Fibroblast of lung (primary cell): ENCODE results near the gene WDR53.
"Not testable (repeated sequence)": the region's sequence is repeated elsewhere in the genome, so short reads cannot be mapped to it uniquely, and the experiment has no call there.

Source experiments
- CTCF ChIP-seq, 2 donors: IDR thresholded peaks in 1 of 2; conservative IDR thresholded peaks in 1 of 2; 1 replicate in 1 of 2; 2 replicates in 1 of 2; pipeline ENCODE4 v1.5.1; 2011 to 2012; ENCODE audit warnings: low read length in 2 of 2, control low read depth in 1 of 2, inconsistent platforms in 1 of 2, low read depth in 1 of 2, mild to moderate bottlenecking in 1 of 2
- EZH2 ChIP-seq: IDR thresholded peaks from 2 replicates; pipeline ENCODE4 v1.5.1; 2012; ENCODE audit warnings: low read length, control low read depth, mild to moderate bottlenecking; ENCODE audit errors: missing control alignments

- TF ChIP-seq CTCF (conservative IDR thresholded peaks at IDR 0.05 in 1 of 2, IDR thresholded peaks at IDR 0.05 in 1 of 2; ENCODE audit: low read depth in 1 of 2, low read length in 2 of 2); EZH2: not testable (repeated sequence)
Measured at GRCh38 chr3:196597971-196598733, 29.8 kb upstream of the WDR53 start.
